Stimulated activated naive CD8-positive, alpha-beta T cell treated with anti-CD3 and anti-CD28 coated beads, Interleukin-15, Interleukin-2, amounts not matched to agents 100 ng/mL and 50 ng/mL, for 24 hours (primary cell): ENCODE data around the gene SULT2B1.

ENCODE experiments used
- H3K27ac Mint-ChIP-seq: one replicate; pipeline ENCODE4 v1.8.0; 2021; ENCODE audit warnings: mild to moderate bottlenecking, mixed read lengths
- H3K27me3 Mint-ChIP-seq: one replicate; pipeline ENCODE4 v1.8.0; 2021; ENCODE audit warnings: mixed read lengths
- H3K36me3 Mint-ChIP-seq: one replicate; pipeline ENCODE4 v1.8.0; 2021; ENCODE audit warnings: low read depth, mixed read lengths
- H3K4me1 Mint-ChIP-seq: one replicate; pipeline ENCODE4 v1.8.0; 2021; ENCODE audit warnings: low read depth, mixed read lengths
- H3K4me3 Mint-ChIP-seq: one replicate; pipeline ENCODE4 v1.8.0; 2021; ENCODE audit warnings: mild to moderate bottlenecking, mixed read lengths
- H3K9me3 Mint-ChIP-seq: one replicate; pipeline ENCODE4 v1.8.0; 2021; ENCODE audit warnings: mixed read lengths

SULT2B1 gene

DNA sequence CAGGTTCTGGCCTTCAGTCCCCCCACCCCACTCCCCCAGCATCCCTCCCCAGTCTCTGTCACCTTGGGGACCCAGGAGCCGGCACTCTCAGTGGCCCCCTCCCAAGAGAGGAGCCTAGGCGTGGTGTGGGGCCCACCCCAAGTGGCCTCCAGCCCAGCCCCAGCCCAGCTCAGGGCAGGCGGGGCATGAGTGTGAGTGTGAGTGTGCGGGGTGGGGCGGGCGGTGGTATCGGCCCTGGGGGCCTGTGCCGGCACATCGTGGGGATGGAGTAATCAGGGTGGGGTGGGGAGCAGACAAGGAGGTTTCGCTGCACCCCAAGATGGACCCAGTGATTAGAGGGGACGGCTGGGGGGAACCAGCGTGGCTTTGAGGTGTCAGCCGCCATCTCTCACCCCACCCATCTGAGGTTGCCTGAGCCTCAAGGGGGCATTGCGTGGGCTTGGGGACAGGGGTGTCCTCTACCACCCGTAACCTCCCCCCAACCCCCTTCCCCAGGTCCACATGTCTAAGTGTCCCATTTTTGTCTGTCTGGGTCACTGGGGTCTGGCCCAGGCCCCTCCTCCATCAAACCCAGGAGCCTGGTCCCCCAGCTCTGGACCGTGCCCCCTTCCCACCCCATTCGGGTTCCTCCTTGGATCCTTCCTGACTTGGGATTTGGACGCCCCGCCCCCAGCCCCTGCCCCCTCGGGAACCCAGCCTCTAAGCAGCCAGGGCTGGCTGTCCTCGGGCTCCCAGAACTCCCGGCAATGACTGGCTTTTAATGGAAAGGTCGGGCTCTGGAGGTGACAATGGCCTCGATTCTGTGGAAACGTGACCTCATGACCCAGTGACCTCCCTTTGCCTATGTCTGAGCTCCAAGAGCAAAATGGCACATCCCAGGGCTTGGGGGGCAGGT is 6.9 kb upstream of the SULT2B1 start:
- Mint-ChIP-seq H3K9me3 (no peaks in the 10 kb centered on the region), H3K4me1 (no peaks in the 10 kb centered on the region), H3K4me3 (no peak overlapping the region), H3K27ac (no peak overlapping the region), H3K27me3 (peaks cover 3% of the 10 kb centered on the region), H3K36me3 (no peaks in the 10 kb centered on the region)

GRCh38 chr19:48547722-48548121 is 4.2 kb upstream of the SULT2B1 start:
- no peak overlapping the region for H3K4me3 Mint-ChIP-seq
- no peaks in the 10 kb centered on the region for H3K4me1 Mint-ChIP-seq
- peaks cover 3% of the 10 kb centered on the region for H3K27me3 Mint-ChIP-seq
- H3K27ac Mint-ChIP-seq = no peak overlapping the region
- H3K9me3 Mint-ChIP-seq = no peaks in the 10 kb centered on the region
- H3K36me3 Mint-ChIP-seq = no peaks in the 10 kb centered on the region

DNA sequence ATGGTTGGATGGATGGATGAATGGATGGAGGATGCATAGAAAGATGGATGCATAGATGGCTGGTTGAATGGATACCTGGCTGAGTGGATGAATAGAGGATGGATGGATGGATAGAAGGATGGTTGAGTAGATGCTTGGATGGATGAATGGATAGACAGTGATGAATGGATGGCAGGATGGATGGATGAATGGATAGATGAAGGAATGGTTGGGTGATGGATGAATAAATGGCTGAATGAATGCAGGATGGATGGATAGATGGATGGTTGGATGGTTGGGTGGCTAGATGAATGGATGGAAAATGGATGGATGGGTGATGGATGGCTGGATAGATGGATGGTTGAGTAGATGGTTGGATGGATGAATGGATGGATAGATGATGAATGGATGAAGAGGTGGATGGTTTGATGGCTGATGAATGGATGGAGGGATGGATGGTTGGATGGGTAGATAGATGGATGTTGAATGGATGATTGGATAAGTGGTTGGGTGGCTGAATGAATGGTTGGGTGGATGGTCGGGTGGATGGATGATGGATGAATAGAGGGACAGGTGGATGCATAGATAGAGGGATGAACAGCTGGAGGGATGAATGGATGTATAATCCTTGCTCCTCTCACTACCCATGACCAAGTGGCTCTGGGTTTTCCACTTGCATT is 3.6 kb upstream of the SULT2B1 start:
- Mint-ChIP-seq H3K27me3 (peaks cover 3% of the 10 kb centered on the region), H3K36me3 (no peaks in the 10 kb centered on the region), H3K9me3 (no peaks in the 10 kb centered on the region), H3K4me1 (no peaks in the 10 kb centered on the region), H3K27ac (no peak overlapping the region), H3K4me3 (no peak overlapping the region)

GRCh38 chr19:48549380-48549779 is 2.6 kb upstream of the SULT2B1 start:
- H3K4me1 Mint-ChIP-seq = no peaks in the 10 kb centered on the region
- peaks cover 3% of the 10 kb centered on the region for H3K27me3 Mint-ChIP-seq

DNA sequence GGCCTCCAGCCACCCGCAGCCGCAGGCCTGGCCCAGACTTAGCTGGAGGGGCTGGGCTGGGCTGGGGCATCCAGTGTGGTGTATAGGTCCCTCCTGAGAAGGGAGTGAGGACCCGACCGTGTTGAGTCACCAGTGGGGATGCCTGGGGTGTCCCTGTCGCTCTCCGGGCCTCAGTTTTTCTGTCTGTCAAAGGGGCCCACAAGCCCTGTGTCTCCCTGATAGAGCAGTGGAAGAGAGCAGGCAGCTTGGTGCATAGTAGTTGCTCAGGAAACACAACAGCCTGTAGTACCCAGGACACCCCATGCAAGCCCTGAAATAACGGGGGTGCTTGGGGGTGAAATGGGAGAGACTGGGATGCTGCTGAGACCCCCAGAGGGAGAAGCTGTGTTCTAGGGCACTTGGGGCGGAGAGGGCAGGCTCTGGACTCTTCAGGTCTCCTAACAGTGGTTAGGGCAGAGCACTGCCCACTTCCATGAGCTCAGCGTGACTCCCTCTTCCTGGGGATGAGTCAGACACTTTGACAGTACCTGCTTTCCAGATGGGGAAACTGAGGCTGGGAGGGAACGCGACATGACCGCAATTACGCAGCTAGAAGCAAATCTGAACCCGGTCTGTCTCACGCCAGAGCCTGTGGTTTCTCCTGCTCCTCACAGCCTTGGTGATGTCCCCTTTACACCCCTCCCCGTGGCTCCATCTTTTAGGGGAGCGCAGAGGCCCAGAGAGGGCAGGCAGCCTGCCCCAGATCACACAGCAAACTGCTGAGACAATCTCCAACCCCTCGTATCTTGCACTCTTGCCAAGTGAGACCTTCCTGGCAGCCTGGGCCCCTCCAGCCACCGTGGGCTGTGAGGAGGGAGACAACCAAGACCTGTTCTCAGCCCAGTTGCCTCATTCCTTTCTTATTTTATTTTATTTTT is 692 bp downstream of the SULT2B1 start:
- Mint-ChIP-seq H3K27me3 (peaks cover 7% of the 10 kb centered on the region), H3K27ac (no peak overlapping the region), H3K4me3 (no peak overlapping the region), H3K4me1 (no peaks in the 10 kb centered on the region), H3K36me3 (no peaks in the 10 kb centered on the region), H3K9me3 (no peaks in the 10 kb centered on the region)

More at GRCh38 chr19:48549380-48549779, 2.6 kb upstream of the SULT2B1 start:
- Mint-ChIP-seq H3K27ac (no peak overlapping the region), H3K4me3 (no peak overlapping the region), H3K9me3 (no peaks in the 10 kb centered on the region), H3K36me3 (no peaks in the 10 kb centered on the region)

DNA sequence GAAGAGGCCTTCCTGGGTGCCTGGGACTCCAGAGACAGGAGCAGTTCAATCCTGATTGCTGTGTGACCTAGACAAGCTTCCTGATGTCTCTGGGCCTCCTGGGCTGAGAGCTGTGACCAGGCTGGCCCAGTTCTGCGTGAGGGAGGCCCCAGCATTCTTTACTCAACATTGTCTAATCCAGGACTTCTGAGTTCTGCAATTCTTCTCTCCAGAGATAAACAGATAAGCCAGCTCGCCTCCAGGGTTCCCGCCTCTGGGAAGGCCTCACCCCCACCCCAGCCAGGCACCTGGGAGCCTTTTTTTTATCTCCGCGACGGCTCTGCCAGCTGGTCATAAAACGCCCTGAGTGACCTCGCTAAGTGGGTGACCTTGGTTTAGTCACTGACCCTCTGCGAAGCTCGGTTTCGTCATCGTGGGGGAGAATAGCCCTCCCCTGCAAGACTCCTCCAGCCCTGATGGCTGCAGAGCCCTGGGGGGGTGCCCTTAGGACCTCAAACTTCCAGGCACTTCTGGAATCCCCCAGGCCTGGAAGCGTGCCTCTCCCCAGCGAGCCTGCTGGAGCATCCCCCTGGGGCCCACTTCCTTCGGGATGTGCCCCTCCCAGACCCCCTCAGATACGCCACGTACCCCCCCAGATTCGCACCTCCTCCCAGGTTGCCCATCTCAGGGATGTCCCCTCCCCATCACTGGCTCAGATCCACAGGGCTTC is 1.9 kb downstream of the SULT2B1 start:
- no peaks in the 10 kb centered on the region for H3K4me1 Mint-ChIP-seq
- H3K27ac Mint-ChIP-seq = no peak overlapping the region
- no peaks in the 10 kb centered on the region for H3K9me3 Mint-ChIP-seq
- peaks cover 8% of the 10 kb centered on the region for H3K27me3 Mint-ChIP-seq
- H3K36me3 Mint-ChIP-seq = no peaks in the 10 kb centered on the region
- no peak overlapping the region for H3K4me3 Mint-ChIP-seq

GRCh38 chr19:48554385-48555091 is 2.6 kb downstream of the SULT2B1 start:
- Mint-ChIP-seq H3K4me1 (no peaks in the 10 kb centered on the region), H3K9me3 (no peaks in the 10 kb centered on the region), H3K27me3 (peaks cover 12% of the 10 kb centered on the region), H3K4me3 (no peak overlapping the region), H3K27ac (no peak overlapping the region), H3K36me3 (no peaks in the 10 kb centered on the region)

DNA sequence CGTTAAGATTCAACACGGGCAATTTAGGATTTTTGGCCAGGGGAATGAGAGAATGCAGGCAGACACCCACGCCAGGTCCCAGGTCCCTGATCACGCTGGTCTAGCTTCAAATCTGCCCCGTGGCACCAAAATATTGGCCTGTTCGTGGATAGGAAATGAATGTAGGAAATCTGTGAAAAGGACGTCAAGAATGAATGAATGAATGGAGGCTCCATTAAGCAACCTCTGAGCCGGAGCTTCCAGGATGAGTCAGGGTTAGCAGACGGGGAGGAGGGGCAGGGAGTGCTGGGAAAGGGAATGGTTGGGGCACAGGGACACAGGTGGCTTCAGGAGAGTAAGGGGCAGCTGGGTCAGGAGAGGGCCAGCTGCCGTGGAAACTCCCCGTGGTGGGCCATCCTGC is 4.2 kb downstream of the SULT2B1 start:
- Mint-ChIP-seq H3K4me3 (no peak overlapping the region), H3K9me3 (no peaks in the 10 kb centered on the region), H3K36me3 (no peaks in the 10 kb centered on the region), H3K4me1 (no peaks in the 10 kb centered on the region), H3K27ac (no peak overlapping the region), H3K27me3 (peaks cover 12% of the 10 kb centered on the region)

GRCh38 chr19:48556825-48557224 is 4.9 kb downstream of the SULT2B1 start:
- peaks cover 12% of the 10 kb centered on the region for H3K27me3 Mint-ChIP-seq
- H3K4me1 Mint-ChIP-seq = no peaks in the 10 kb centered on the region
- H3K4me3 Mint-ChIP-seq = no peak overlapping the region
- no peaks in the 10 kb centered on the region for H3K9me3 Mint-ChIP-seq
- H3K36me3 Mint-ChIP-seq = no peaks in the 10 kb centered on the region
- no peak overlapping the region for H3K27ac Mint-ChIP-seq

GRCh38 chr19:48558018-48558684 is 6.2 kb downstream of the SULT2B1 start:
- no peak overlapping the region for H3K4me3 Mint-ChIP-seq
- H3K27ac Mint-ChIP-seq = no peak overlapping the region
- no peaks in the 10 kb centered on the region for H3K9me3 Mint-ChIP-seq
- H3K36me3 Mint-ChIP-seq = no peaks in the 10 kb centered on the region
- peaks cover 12% of the 10 kb centered on the region for H3K27me3 Mint-ChIP-seq
- H3K4me1 Mint-ChIP-seq = no peaks in the 10 kb centered on the region

GRCh38 chr19:48560095-48560530 is 8.1 kb downstream of the SULT2B1 start:
- Mint-ChIP-seq H3K27me3 (peaks cover 12% of the 10 kb centered on the region), H3K4me3 (no peak overlapping the region), H3K27ac (no peak overlapping the region), H3K4me1 (no peaks in the 10 kb centered on the region), H3K36me3 (no peaks in the 10 kb centered on the region), H3K9me3 (no peaks in the 10 kb centered on the region)

- H3K27me3 Mint-ChIP-seq = peaks cover 5% of the 10 kb centered on the region
- H3K4me1 Mint-ChIP-seq = no peaks in the 10 kb centered on the region
- H3K4me3 Mint-ChIP-seq = no peak overlapping the region
- no peak overlapping the region for H3K27ac Mint-ChIP-seq
- H3K9me3 Mint-ChIP-seq = no peaks in the 10 kb centered on the region
- H3K36me3 Mint-ChIP-seq = no peaks in the 10 kb centered on the region
These were observed 9.4 kb downstream of the SULT2B1 start for GRCh38 chr19:48561412-48561811.

GRCh38 chr19:48565090-48565489 is 13.1 kb downstream of the SULT2B1 start:
- peaks cover 13% of the 10 kb centered on the region for H3K27me3 Mint-ChIP-seq
- no peaks in the 10 kb centered on the region for H3K36me3 Mint-ChIP-seq
- H3K4me1 Mint-ChIP-seq = no peaks in the 10 kb centered on the region
- no peaks in the 10 kb centered on the region for H3K9me3 Mint-ChIP-seq
- H3K27ac Mint-ChIP-seq = no peak overlapping the region
- no peak overlapping the region for H3K4me3 Mint-ChIP-seq
